ENCODE data around the gene SYDE2.

SYDE2 gene

DNA sequence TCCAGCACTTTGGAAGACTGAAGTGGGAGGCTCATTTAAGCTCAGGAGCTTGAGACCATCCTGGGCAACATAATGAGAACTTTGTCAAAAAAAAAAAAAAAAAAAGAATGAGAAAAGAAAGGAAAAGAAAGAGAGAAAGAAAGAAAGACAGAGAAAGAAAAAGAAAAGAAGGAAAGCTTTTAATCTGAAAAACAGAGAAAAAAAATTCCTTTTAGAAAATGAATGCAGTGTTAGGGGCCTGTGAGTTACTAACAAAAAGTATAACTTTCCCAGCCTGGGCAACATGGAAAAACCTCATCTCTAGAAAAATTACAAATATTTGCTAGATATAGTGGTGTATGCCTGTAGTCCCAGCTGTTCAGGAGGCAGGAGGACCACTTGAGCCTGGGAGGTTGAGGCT is 15.9 kb upstream of the SYDE2 start:
- DNase-seq (ENCODE audit: low read depth): no peak
- TF ChIP-seq, protein P1, sequence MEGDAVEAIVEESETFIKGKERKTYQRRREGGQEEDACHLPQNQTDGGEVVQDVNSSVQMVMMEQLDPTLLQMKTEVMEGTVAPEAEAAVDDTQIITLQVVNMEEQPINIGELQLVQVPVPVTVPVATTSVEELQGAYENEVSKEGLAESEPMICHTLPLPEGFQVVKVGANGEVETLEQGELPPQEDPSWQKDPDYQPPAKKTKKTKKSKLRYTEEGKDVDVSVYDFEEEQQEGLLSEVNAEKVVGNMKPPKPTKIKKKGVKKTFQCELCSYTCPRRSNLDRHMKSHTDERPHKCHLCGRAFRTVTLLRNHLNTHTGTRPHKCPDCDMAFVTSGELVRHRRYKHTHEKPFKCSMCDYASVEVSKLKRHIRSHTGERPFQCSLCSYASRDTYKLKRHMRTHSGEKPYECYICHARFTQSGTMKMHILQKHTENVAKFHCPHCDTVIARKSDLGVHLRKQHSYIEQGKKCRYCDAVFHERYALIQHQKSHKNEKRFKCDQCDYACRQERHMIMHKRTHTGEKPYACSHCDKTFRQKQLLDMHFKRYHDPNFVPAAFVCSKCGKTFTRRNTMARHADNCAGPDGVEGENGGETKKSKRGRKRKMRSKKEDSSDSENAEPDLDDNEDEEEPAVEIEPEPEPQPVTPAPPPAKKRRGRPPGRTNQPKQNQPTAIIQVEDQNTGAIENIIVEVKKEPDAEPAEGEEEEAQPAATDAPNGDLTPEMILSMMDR (IDR thresholded peaks at IDR 0.05; ENCODE audit: insufficient read depth, low read depth, low read length, missing control alignments): no peak
- H3K4me3 ChIP-seq (ENCODE audit: low read length): no peak overlapping the region

DNA sequence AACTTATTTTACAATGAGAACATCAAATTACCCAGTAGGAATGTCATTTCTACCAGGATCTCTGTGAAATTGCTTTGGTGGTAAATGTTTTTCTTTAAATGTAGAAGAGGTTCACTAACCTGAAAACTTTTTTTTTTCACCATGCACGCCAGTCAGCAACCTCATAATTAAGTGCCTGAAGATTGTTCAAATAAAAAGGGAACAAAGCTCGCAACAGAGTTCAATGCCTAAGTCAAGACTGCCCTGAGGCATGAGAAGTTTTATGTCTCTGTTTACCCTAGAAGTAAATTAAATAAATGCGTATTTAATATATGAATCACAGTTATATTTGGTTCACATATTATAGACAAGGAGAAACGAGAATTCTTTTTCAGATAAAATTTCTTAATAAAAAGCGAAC is 13.8 kb upstream of the SYDE2 start:
- no peak for DNase-seq (ENCODE audit: low read depth)
- H3K4me3 ChIP-seq (ENCODE audit: low read length): no peak overlapping the region

GRCh38 chr1:85208488-85208887 is 7.7 kb upstream of the SYDE2 start:
- no peak for DNase-seq (ENCODE audit: low read depth)
- TF ChIP-seq, protein P1 (IDR thresholded peaks at IDR 0.05; ENCODE audit: insufficient read depth, low read depth, low read length, missing control alignments): no peak
- H3K4me3 ChIP-seq (ENCODE audit: low read length): no peak overlapping the region

More for the DNA sequence above, 13.8 kb upstream of the SYDE2 start:
- TF ChIP-seq, protein P1 (IDR thresholded peaks at IDR 0.05; ENCODE audit: insufficient read depth, low read depth, low read length, missing control alignments): no peak

GRCh38 chr1:85203573-85204171 is 2.9 kb upstream of the SYDE2 start:
- no peak overlapping the region for H3K4me3 ChIP-seq (ENCODE audit: low read length)
- TF ChIP-seq, protein P1 (IDR thresholded peaks at IDR 0.05; ENCODE audit: insufficient read depth, low read depth, low read length, missing control alignments): no peak
- DNase-seq (ENCODE audit: low read depth): no peak

DNA sequence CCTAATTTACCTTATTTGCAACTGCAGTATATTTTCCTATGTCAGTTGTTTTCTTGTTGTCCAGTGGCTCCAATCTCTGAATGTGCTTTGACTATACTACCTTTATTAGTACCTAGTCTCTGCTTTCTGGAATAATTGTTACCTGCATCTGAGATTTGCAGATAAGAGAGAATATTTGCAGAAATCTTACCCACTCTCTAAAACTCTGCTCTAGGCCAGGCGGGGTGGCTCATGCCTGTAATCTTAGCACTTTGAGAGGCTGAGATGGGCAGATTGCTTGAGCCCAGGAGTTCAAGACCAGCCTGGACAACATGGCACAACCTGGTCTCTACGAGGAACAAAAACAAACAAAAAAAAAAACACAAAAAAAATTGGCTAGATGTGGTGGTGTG is 2.0 kb upstream of the SYDE2 start:
- no peak overlapping the region for H3K4me3 ChIP-seq (ENCODE audit: low read length)
- DNase-seq (ENCODE audit: low read depth): no peak
- TF ChIP-seq, protein P1 (IDR thresholded peaks at IDR 0.05; ENCODE audit: insufficient read depth, low read depth, low read length, missing control alignments): no peak

GRCh38 chr1:85202092-85202863 is 1.5 kb upstream of the SYDE2 start:
- peak overlapping the region; percentile 76 for H3K4me3 ChIP-seq (ENCODE audit: low read length)
- TF ChIP-seq, protein P1 (IDR thresholded peaks at IDR 0.05; ENCODE audit: insufficient read depth, low read depth, low read length, missing control alignments): no peak
- DNase-seq (ENCODE audit: low read depth): peak; percentile 41

All from epithelial cell of esophagus (primary cell).